HEK293 (cell line): ENCODE data around the gene SLFN12L.

Experiments
- CTCF ChIA-PET: fragments of 350-600 bp; formaldehyde crosslinking; extraction: SDS; loops from one replicate; lab custom pipeline; 2021; ENCODE audit warnings: antibody characterized with exemption; lab: Yijun Ruan, JAX
- POLR2A ChIA-PET: fragments of 300-600 bp; formaldehyde crosslinking; extraction: SDS; loops from one replicate; lab custom pipeline; 2020; ENCODE audit warnings: antibody characterized with exemption, inconsistent platforms; lab: Yijun Ruan, JAX
- H3K27ac ChIP-seq: fragments of 200-500 bp; sonication (Bioruptor generic); 2 replicates; pipeline ENCODE4 v1.5.1; 2014; ENCODE audit warnings: low read depth, low read length, control low read depth, inconsistent platforms; ENCODE audit errors: extremely low read depth
- H3K36me3 ChIP-seq, 2 experiments: fragments of 200-500 bp in 1 of 2; sonication (Bioruptor generic) in 1 of 2; 1 replicate in 1 of 2; 2 replicates in 1 of 2; pipeline ENCODE4 v1.5.1; 2014 to 2017; ENCODE audit warnings: inconsistent platforms in 2 of 2, low read length in 2 of 2; ENCODE audit not compliant: control insufficient read depth in 2 of 2, insufficient read depth in 1 of 2
- H3K4me1 ChIP-seq: fragments of 200-500 bp; sonication (Bioruptor generic); 2 replicates; pipeline ENCODE4 v1.5.1; 2014; ENCODE audit warnings: mild to moderate bottlenecking, low read length, inconsistent platforms; ENCODE audit not compliant: control insufficient read depth, insufficient read depth
- H3K4me3 ChIP-seq: 2 replicates; pipeline ENCODE4 v1.5.1; 2011; ENCODE audit warnings: low read depth, mild to moderate bottlenecking, control low read depth, low read length, moderate library complexity
- H3K9me3 ChIP-seq: fragments of 200-500 bp; sonication (Bioruptor generic); 2 replicates; pipeline ENCODE4 v1.5.1; 2014; ENCODE audit warnings: low read depth, low read length, inconsistent platforms; ENCODE audit not compliant: control insufficient read depth, insufficient read depth
- GLI2 ChIP-seq: fragments of 450-650 bp; formaldehyde crosslinking; IDR thresholded peaks from 2 replicates; pipeline ENCODE4; 2017; ENCODE audit warnings: missing biosample characterization, missing genetic modification characterization, low read depth, borderline replicate concordance
- GLIS2 ChIP-seq: fragments of 450-650 bp; formaldehyde crosslinking; IDR thresholded peaks from 2 replicates; pipeline ENCODE4 v1.5.1; 2016; ENCODE audit warnings: missing biosample characterization, missing genetic modification characterization
- KLF10 ChIP-seq: fragments of 450-650 bp; IDR thresholded peaks from 2 replicates; pipeline ENCODE4 v1.5.1; 2018; ENCODE audit warnings: missing biosample characterization, mild to moderate bottlenecking, missing genetic modification characterization
- KLF8 ChIP-seq: fragments of 450-650 bp; formaldehyde crosslinking; IDR thresholded peaks from 2 replicates; pipeline ENCODE4 v1.5.1; 2016; ENCODE audit warnings: missing biosample characterization, missing genetic modification characterization
- KLF9 ChIP-seq: fragments of 450-650 bp; formaldehyde crosslinking; IDR thresholded peaks from 2 replicates; pipeline ENCODE4 v1.5.1; 2016; ENCODE audit warnings: missing biosample characterization, missing genetic modification characterization, low read depth
- MYNN ChIP-seq: fragments of 450-650 bp; formaldehyde crosslinking; IDR thresholded peaks from 2 replicates; pipeline ENCODE4 v1.5.1; 2016; ENCODE audit warnings: missing biosample characterization, missing genetic modification characterization, borderline replicate concordance
- PRDM1 ChIP-seq: fragments of 450-650 bp; formaldehyde crosslinking; IDR thresholded peaks from 2 replicates; pipeline ENCODE4; 2016; ENCODE audit warnings: missing biosample characterization, missing genetic modification characterization
- SCRT1 ChIP-seq: fragments of 450-650 bp; formaldehyde crosslinking; IDR thresholded peaks from 2 replicates; pipeline ENCODE4 v1.5.1; 2016; ENCODE audit warnings: missing biosample characterization, missing genetic modification characterization, borderline replicate concordance
- SCRT2 ChIP-seq: fragments of 450-650 bp; formaldehyde crosslinking; IDR thresholded peaks from 2 replicates; pipeline ENCODE4 v1.5.1; 2016; ENCODE audit warnings: missing biosample characterization, missing genetic modification characterization
- SP3 ChIP-seq: fragments of 450-650 bp; formaldehyde crosslinking; IDR thresholded peaks from 2 replicates; pipeline ENCODE4 v1.5.1; 2016; ENCODE audit warnings: missing biosample characterization, missing genetic modification characterization
- WT1 ChIP-seq: fragments of 450-650 bp; formaldehyde crosslinking; IDR thresholded peaks from 2 replicates; pipeline ENCODE4 v1.5.1; 2016; ENCODE audit warnings: missing biosample characterization, missing genetic modification characterization
- ZBTB26 ChIP-seq: fragments of 450-650 bp; formaldehyde crosslinking; optimal IDR thresholded peaks from 2 replicates; pipeline ENCODE3; 2016; ENCODE audit warnings: missing biosample characterization, mild to moderate bottlenecking, missing genetic modification characterization
- ZBTB7A ChIP-seq: fragments of 450-650 bp; formaldehyde crosslinking; IDR thresholded peaks from 2 replicates; pipeline ENCODE4 v1.5.1; 2016; ENCODE audit warnings: low read depth, missing biosample characterization, missing genetic modification characterization
- ZBTB8A ChIP-seq: fragments of 450-650 bp; formaldehyde crosslinking; IDR thresholded peaks from 2 replicates; pipeline ENCODE4 v1.5.1; 2016; ENCODE audit warnings: missing biosample characterization, missing genetic modification characterization
- ZEB2 ChIP-seq: fragments of 450-650 bp; formaldehyde crosslinking; IDR thresholded peaks from 2 replicates; pipeline ENCODE4 v1.5.1; 2016; ENCODE audit warnings: missing biosample characterization, missing genetic modification characterization
- ZFP37 ChIP-seq: fragments of 450-650 bp; formaldehyde crosslinking; IDR thresholded peaks from 2 replicates; pipeline ENCODE4 v1.5.1; 2016; ENCODE audit warnings: missing biosample characterization, missing genetic modification characterization
- ZNF175 ChIP-seq: fragments of 450-650 bp; formaldehyde crosslinking; IDR thresholded peaks from 2 replicates; pipeline ENCODE4 v1.5.1; 2016; ENCODE audit warnings: missing biosample characterization, missing genetic modification characterization
- ZNF202 ChIP-seq: fragments of 450-650 bp; formaldehyde crosslinking; IDR thresholded peaks from 2 replicates; pipeline ENCODE4 v1.5.1; 2016; ENCODE audit warnings: missing biosample characterization, missing genetic modification characterization, borderline replicate concordance
- ZNF211 ChIP-seq: fragments of 450-650 bp; formaldehyde crosslinking; IDR thresholded peaks from 2 replicates; pipeline ENCODE4 v1.5.1; 2016; ENCODE audit warnings: low read depth, missing biosample characterization, missing genetic modification characterization
- ZNF23 ChIP-seq: fragments of 450-650 bp; formaldehyde crosslinking; IDR thresholded peaks from 2 replicates; pipeline ENCODE4 v1.5.1; 2016; ENCODE audit warnings: missing biosample characterization, missing genetic modification characterization, borderline replicate concordance
- ZNF335 ChIP-seq: fragments of 450-650 bp; formaldehyde crosslinking; conservative IDR thresholded peaks from 2 replicates; pipeline ENCODE4 v1.5.1; 2016; ENCODE audit warnings: missing biosample characterization, missing genetic modification characterization
- ZNF37A ChIP-seq: fragments of 450-650 bp; IDR thresholded peaks from 2 replicates; pipeline ENCODE4 v1.5.1; 2018; ENCODE audit warnings: missing biosample characterization, missing genetic modification characterization
- ZNF548 ChIP-seq: fragments of 450-650 bp; formaldehyde crosslinking; IDR thresholded peaks from 2 replicates; pipeline ENCODE4 v1.5.1; 2016; ENCODE audit warnings: missing biosample characterization, missing genetic modification characterization
- ZNF571 ChIP-seq: fragments of 450-650 bp; formaldehyde crosslinking; IDR thresholded peaks from 2 replicates; pipeline ENCODE4 v1.5.0; 2017; ENCODE audit warnings: missing biosample characterization, missing genetic modification characterization
- ZNF610 ChIP-seq: fragments of 450-650 bp; formaldehyde crosslinking; IDR thresholded peaks from 2 replicates; pipeline ENCODE4 v1.5.1; 2016; ENCODE audit warnings: missing biosample characterization, missing genetic modification characterization, borderline replicate concordance
- ZNF621 ChIP-seq: fragments of 450-650 bp; formaldehyde crosslinking; IDR thresholded peaks from 2 replicates; pipeline ENCODE4 v1.5.1; 2017; ENCODE audit warnings: missing biosample characterization, missing genetic modification characterization
- ZNF791 ChIP-seq: fragments of 450-650 bp; formaldehyde crosslinking; IDR thresholded peaks from 2 replicates; pipeline ENCODE4 v1.5.1; 2016; ENCODE audit warnings: missing biosample characterization, missing genetic modification characterization
- ZSCAN4 ChIP-seq: fragments of 450-650 bp; formaldehyde crosslinking; IDR thresholded peaks from 2 replicates; pipeline ENCODE4 v1.5.1; 2017; ENCODE audit warnings: missing biosample characterization, missing genetic modification characterization
- TF ChIP-seq, protein P1 (sequence below): fragments of 450-650 bp; formaldehyde crosslinking; IDR thresholded peaks from 2 replicates; pipeline ENCODE4 v1.5.1; 2016; ENCODE audit warnings: missing biosample characterization, missing genetic modification characterization
- TF ChIP-seq, protein P2 (sequence below): fragments of 450-650 bp; formaldehyde crosslinking; IDR thresholded peaks from 2 replicates; pipeline ENCODE4 v1.5.1; 2016; ENCODE audit warnings: missing biosample characterization, missing genetic modification characterization
- TF ChIP-seq, protein P3 (sequence below): fragments of 450-650 bp; formaldehyde crosslinking; IDR thresholded peaks from 2 replicates; pipeline ENCODE4 v1.5.1; 2016; ENCODE audit warnings: missing biosample characterization, missing genetic modification characterization

The SLFN12L gene

GRCh38 chr17:35449371-35449931 lies 88.0 kb downstream of the SLFN12L start:
- ChIA-PET POLR2A (no interaction called here), CTCF (no interaction called here)

GRCh38 chr17:35448899-35449227 lies 88.6 kb downstream of the SLFN12L start:
- CTCF ChIA-PET: interaction anchor here (0.6 to 1.8 kb wide), 3 partner anchors 16 to 815 kb away, joined by 3 to 4 read pairs (median 4); no protein-coding TSS in a partner anchor
- Histone ChIP-seq H3K36me3 (no peaks in the 10 kb centered on the region), H3K4me3 (no peak overlapping the region), H3K27ac (no peak overlapping the region), H3K9me3 (no peaks in the 10 kb centered on the region), H3K4me1 (no peaks in the 10 kb centered on the region)
- POLR2A ChIA-PET: interaction anchor here (1.3 to 2.6 kb wide), 4 partner anchors 14 to 76 kb away, joined by 4 to 23 read pairs (median 8); partner anchors contain the start of genes SLFN11 and SLFN12
- no peak for TF ChIP-seq WT1
- no peak for TF ChIP-seq GLIS2 (tag by site-specific recombination)
- TF ChIP-seq GLI2 (tag by site-specific recombination): no peak
- no peak for TF ChIP-seq ZNF23 (tag by site-specific recombination)
- no peak for TF ChIP-seq SCRT1 (tag by site-specific recombination)
- TF ChIP-seq ZNF610 (tag by site-specific recombination): no peak
- TF ChIP-seq ZFP37 (tag by site-specific recombination): no peak
- TF ChIP-seq ZNF791: no peak
- no peak for TF ChIP-seq ZNF335 (tag by site-specific recombination)
- TF ChIP-seq, protein P1, sequence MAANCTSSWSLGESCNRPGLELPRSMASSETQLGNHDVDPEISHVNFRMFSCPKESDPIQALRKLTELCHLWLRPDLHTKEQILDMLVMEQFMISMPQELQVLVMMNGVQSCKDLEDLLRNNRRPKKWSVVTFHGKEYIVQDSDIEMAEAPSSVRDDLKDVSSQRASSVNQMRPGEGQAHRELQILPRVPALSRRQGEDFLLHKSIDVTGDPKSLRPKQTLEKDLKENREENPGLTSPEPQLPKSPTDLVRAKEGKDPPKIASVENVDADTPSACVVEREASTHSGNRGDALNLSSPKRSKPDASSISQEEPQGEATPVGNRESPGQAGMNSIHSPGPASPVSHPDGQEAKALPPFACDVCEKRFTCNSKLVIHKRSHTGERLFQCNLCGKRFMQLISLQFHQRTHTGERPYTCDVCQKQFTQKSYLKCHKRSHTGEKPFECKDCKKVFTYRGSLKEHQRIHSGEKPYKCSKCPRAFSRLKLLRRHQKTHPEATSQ: no peak
- TF ChIP-seq ZBTB8A (tag by site-specific recombination): no peak
- TF ChIP-seq MYNN: no peak

More at GRCh38 chr17:35449371-35449931, 88.0 kb downstream of the SLFN12L start:
- H3K9me3 ChIP-seq: no peaks in the 10 kb centered on the region
- no peaks in the 10 kb centered on the region for H3K4me1 ChIP-seq
- TF ChIP-seq ZBTB26 (tag by site-specific recombination) (no peak), ZSCAN4 (tag by site-specific recombination) (no peak), SCRT2 (no peak), ZNF175 (tag by site-specific recombination) (no peak), ZNF211 (tag by site-specific recombination) (no peak), SP3 (tag by site-specific recombination) (no peak), KLF8 (tag by site-specific recombination) (no peak), ZNF571 (tag by site-specific recombination) (no peak), ZEB2 (tag by site-specific recombination) (no peak), KLF10 (tag by site-specific recombination) (no peak), ZNF621 (tag by site-specific recombination) (no peak), ZNF37A (tag by site-specific recombination) (no peak), PRDM1 (tag by site-specific recombination) (no peak), ZBTB7A (no peak), KLF9 (tag by site-specific recombination) (no peak), ZNF202 (tag by site-specific recombination) (no peak), ZNF548 (no peak)
- TF ChIP-seq, protein P2, sequence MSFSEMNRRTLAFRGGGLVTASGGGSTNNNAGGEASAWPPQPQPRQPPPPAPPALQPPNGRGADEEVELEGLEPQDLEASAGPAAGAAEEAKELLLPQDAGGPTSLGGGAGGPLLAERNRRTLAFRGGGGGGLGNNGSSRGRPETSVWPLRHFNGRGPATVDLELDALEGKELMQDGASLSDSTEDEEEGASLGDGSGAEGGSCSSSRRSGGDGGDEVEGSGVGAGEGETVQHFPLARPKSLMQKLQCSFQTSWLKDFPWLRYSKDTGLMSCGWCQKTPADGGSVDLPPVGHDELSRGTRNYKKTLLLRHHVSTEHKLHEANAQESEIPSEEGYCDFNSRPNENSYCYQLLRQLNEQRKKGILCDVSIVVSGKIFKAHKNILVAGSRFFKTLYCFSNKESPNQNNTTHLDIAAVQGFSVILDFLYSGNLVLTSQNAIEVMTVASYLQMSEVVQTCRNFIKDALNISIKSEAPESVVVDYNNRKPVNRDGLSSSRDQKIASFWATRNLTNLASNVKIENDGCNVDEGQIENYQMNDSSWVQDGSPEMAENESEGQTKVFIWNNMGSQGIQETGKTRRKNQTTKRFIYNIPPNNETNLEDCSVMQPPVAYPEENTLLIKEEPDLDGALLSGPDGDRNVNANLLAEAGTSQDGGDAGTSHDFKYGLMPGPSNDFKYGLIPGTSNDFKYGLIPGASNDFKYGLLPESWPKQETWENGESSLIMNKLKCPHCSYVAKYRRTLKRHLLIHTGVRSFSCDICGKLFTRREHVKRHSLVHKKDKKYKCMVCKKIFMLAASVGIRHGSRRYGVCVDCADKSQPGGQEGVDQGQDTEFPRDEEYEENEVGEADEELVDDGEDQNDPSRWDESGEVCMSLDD (tag by site-specific recombination): no peak
- TF ChIP-seq, protein P3, sequence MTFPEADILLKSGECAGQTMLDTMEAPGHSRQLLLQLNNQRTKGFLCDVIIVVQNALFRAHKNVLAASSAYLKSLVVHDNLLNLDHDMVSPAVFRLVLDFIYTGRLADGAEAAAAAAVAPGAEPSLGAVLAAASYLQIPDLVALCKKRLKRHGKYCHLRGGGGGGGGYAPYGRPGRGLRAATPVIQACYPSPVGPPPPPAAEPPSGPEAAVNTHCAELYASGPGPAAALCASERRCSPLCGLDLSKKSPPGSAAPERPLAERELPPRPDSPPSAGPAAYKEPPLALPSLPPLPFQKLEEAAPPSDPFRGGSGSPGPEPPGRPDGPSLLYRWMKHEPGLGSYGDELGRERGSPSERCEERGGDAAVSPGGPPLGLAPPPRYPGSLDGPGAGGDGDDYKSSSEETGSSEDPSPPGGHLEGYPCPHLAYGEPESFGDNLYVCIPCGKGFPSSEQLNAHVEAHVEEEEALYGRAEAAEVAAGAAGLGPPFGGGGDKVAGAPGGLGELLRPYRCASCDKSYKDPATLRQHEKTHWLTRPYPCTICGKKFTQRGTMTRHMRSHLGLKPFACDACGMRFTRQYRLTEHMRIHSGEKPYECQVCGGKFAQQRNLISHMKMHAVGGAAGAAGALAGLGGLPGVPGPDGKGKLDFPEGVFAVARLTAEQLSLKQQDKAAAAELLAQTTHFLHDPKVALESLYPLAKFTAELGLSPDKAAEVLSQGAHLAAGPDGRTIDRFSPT (tag by site-specific recombination): no peak
- no peaks in the 10 kb centered on the region for H3K36me3 ChIP-seq
- H3K27ac ChIP-seq: no peak overlapping the region
- no peak overlapping the region for H3K4me3 ChIP-seq
